K562 (cell line): ENCODE results near the gene TTC6. TPM values are rescaled to one million over a fixed set of nuclear protein-coding genes. Genes with fewer than 3 reads are reported as not detected.
A peak's percentile ranks its signal among the peaks of the same experiment; 100 is the strongest.

Source experiments
- ATAC-seq: fragments of 200-7000 bp; cut with Tn5 transposase; 3 replicates; pipeline ENCODE4 v1.9.1; 2020; ENCODE audit warnings: moderate library complexity
- BruUV-seq: library from RNA; stranded (reverse); fragments of 400-500 nt; replicated peaks from 2 replicates; lab custom pipeline; 2021; lab: Mats Ljungman, UMichigan
- CTCF ChIA-PET: fragments of 300-600 bp; formaldehyde crosslinking; extraction: SDS; loops from one replicate; lab custom pipeline; 2021; ENCODE audit warnings: low intra/inter-chr PET ratio; lab: Yijun Ruan, JAX
- POLR2A ChIA-PET: fragments of 300-600, 350-650 bp; sonication (Branson Sonifier 250); formaldehyde crosslinking; extraction: SDS; loops from one replicate; lab custom pipeline; 2021; ENCODE audit warnings: antibody characterized with exemption, inconsistent platforms; lab: Yijun Ruan, JAX
- DNase-seq, 4 experiments: peaks; one replicate each; pipeline versions ENCODE4 v3.0.0 to v3.0.0-alpha.2; 2011 to 2018; ENCODE audit warnings: low spot score in 3 of 4, mixed read lengths in 3 of 4; ENCODE audit errors: extremely low read depth in 1 of 4
- FAIRE-seq: peaks from 2 replicates; lab custom pipeline; 2011; peaks lifted over from hg19 to GRCh38; lab: Jason Lieb, UNC
- H2AFZ ChIP-seq: 2 replicates; pipeline ENCODE4 v1.6.0; 2011; ENCODE audit warnings: low read depth, low read length, control low read depth, inconsistent platforms
- H3K27ac ChIP-seq: fragments of 200-600 bp; 3 replicates; pipeline ENCODE4 v1.8.0; 2011; ENCODE audit warnings: low read depth, mild to moderate bottlenecking, control low read depth, inconsistent platforms, low read length, moderate library complexity, mixed read lengths; ENCODE audit errors: extremely low read depth
- H3K27me3 ChIP-seq, 2 experiments: fragments of 300-600 bp in 1 of 2; 2 replicates in 1 of 2; 3 replicates in 1 of 2; pipeline versions ENCODE4 v1.6.0 to v1.8.0; 2011; ENCODE audit warnings: inconsistent platforms in 2 of 2, low read length in 2 of 2, mild to moderate bottlenecking in 1 of 2, mixed read lengths in 1 of 2, moderate library complexity in 1 of 2; ENCODE audit not compliant: control insufficient read depth in 2 of 2, insufficient read depth in 2 of 2
- H3K36me3 ChIP-seq: fragments of 300-600 bp; 3 replicates; pipeline ENCODE4 v1.8.0; 2011; ENCODE audit warnings: mild to moderate bottlenecking, low read length, inconsistent platforms; ENCODE audit not compliant: control insufficient read depth, insufficient read depth
- H3K4me1 ChIP-seq, 2 experiments: fragments of 200-600 bp in 1 of 2; replicated peaks in 1 of 2; 2 replicates in 1 of 2; 3 replicates in 1 of 2; pipeline versions ENCODE4 v1.5.1 to v1.8.0; 2011; ENCODE audit warnings: inconsistent platforms in 2 of 2, low read length in 2 of 2, mild to moderate bottlenecking in 1 of 2, mixed read lengths in 1 of 2, moderate library complexity in 1 of 2; ENCODE audit not compliant: control insufficient read depth in 2 of 2, insufficient read depth in 2 of 2
- H3K4me2 ChIP-seq: 2 replicates; pipeline ENCODE4 v1.6.1; 2011; ENCODE audit warnings: low read length, control low read depth, inconsistent platforms, mixed read lengths; ENCODE audit not compliant: insufficient read depth
- H3K4me3 ChIP-seq: fragments of 200-600 bp; sonication (generic), shearing (Covaris generic); 2 replicates; pipeline ENCODE4 v1.5.1; 2016; ENCODE audit warnings: control low read depth, inconsistent platforms
- H3K79me2 ChIP-seq: fragments of 200-600 bp; 3 replicates; pipeline ENCODE4 v1.8.0; 2011; ENCODE audit warnings: low read length, inconsistent platforms; ENCODE audit not compliant: control insufficient read depth, insufficient read depth
- H3K9ac ChIP-seq, 2 experiments: 2 replicates each; pipeline versions ENCODE4 v1.6.0 to v1.6.1; 2011; ENCODE audit warnings: low read depth in 2 of 2, low read length in 2 of 2, control low read depth in 1 of 2, inconsistent platforms in 1 of 2, mild to moderate bottlenecking in 1 of 2, mixed read lengths in 1 of 2; ENCODE audit not compliant: insufficient read depth in 1 of 2
- H3K9me1 ChIP-seq: one replicate; pipeline ENCODE4 v1.6.0; 2011; ENCODE audit warnings: inconsistent platforms, mild to moderate bottlenecking, low read length, moderate library complexity; ENCODE audit not compliant: control insufficient read depth, insufficient read depth
- H3K9me3 ChIP-seq: replicated peaks from 2 replicates; pipeline ENCODE4 v1.5.1; 2011; ENCODE audit warnings: low read depth, low read length, inconsistent platforms; ENCODE audit not compliant: control insufficient read depth, insufficient read depth
- H4K20me1 ChIP-seq: replicated peaks from 2 replicates; pipeline ENCODE4 v1.6.1; 2011; ENCODE audit warnings: low read length, inconsistent platforms, mixed read lengths; ENCODE audit not compliant: control insufficient read depth, insufficient read depth
- ATF7 ChIP-seq: fragments of 450-650 bp; IDR thresholded peaks from 2 replicates; pipeline ENCODE4 v1.7.1; 2014; ENCODE audit warnings: mild to moderate bottlenecking, moderate library complexity
- BDP1 ChIP-seq: IDR thresholded peaks from 3 replicates; pipeline ENCODE4 v1.6.1; 2011; ENCODE audit not compliant: insufficient read length, insufficient read depth
- BHLHE40 ChIP-seq: IDR thresholded peaks from 2 replicates; pipeline ENCODE4 v1.6.1; 2011; ENCODE audit warnings: low read length, improper control_type of control experiment
- ELF4 ChIP-seq: fragments of 450-650 bp; formaldehyde crosslinking; IDR thresholded peaks from 2 replicates; pipeline ENCODE4 v1.4.0; 2022; ENCODE audit warnings: missing genetic modification characterization
- RBM34 ChIP-seq: fragments of 200-400 bp; formaldehyde crosslinking; IDR thresholded peaks from 2 replicates; pipeline ENCODE4 v1.6.1; 2018; ENCODE audit warnings: low read length, borderline replicate concordance; ENCODE audit not compliant: insufficient read depth
- REST ChIP-seq, 2 experiments: fragments of 450-650 bp; formaldehyde crosslinking in 1 of 2; IDR thresholded peaks; 2 replicates each; pipeline versions ENCODE4 v1.4.0 to v1.6.1; 2014 to 2020; ENCODE audit warnings: mild to moderate bottlenecking in 2 of 2, borderline replicate concordance in 1 of 2, low read depth in 1 of 2
- SIN3B ChIP-seq: fragments of 450-650 bp; IDR thresholded peaks from 2 replicates; pipeline ENCODE4 v1.6.1; 2017; ENCODE audit warnings: low read depth, mild to moderate bottlenecking, moderate library complexity
- STAT5B ChIP-seq: fragments of 250-450 bp; sonication (Bioruptor Pico); IDR thresholded peaks from 2 replicates; pipeline ENCODE4 v1.8.0; 2021; ENCODE audit warnings: mild to moderate bottlenecking, inconsistent platforms
- TFAP4 ChIP-seq: sonication (generic); formaldehyde crosslinking; IDR thresholded peaks from 2 replicates; pipeline ENCODE4 v1.8.0; 2022; ENCODE audit warnings: missing genetic modification reagents, mild to moderate bottlenecking, moderate library complexity, borderline replicate concordance
- ZNF12 ChIP-seq: sonication (generic); formaldehyde crosslinking; IDR thresholded peaks from 2 replicates; pipeline ENCODE4 v1.4.0; 2020; ENCODE audit warnings: mild to moderate bottlenecking, missing genetic modification reagents
- ZNF507 ChIP-seq: conservative IDR thresholded peaks from 2 replicates; pipeline ENCODE4 v1.6.1; 2017; ENCODE audit warnings: missing genetic modification characterization, missing compliant biosample characterization
- ZNF57 ChIP-seq: fragments of 450-650 bp; formaldehyde crosslinking; IDR thresholded peaks from 2 replicates; pipeline ENCODE4 v1.4.0; 2020; ENCODE audit warnings: mild to moderate bottlenecking, moderate library complexity
- WGBS: fragments of 100-300 bp; shearing (Covaris generic); methylation state at CpG from one replicate; pipeline ENCODE4 v1.1.6; 2016; ENCODE audit warnings: low coverage, mixed read lengths; ENCODE audit not compliant: insufficient coverage; ENCODE audit errors: missing lambda C conversion rate; 5-methylcytosine and 5-hydroxymethylcytosine counted together
- in situ Hi-C: fragments of 300-500 bp; cut with MboI; formaldehyde crosslinking; loops from 4 replicates; pipeline ENCODE4 v1.15.0; 2018; ENCODE audit warnings: inconsistent platforms, mixed read lengths
- intact Hi-C: fragments of 100-400 bp; cut with micrococcal nuclease; formaldehyde crosslinking; loops from 2 replicates; pipeline ENCODE4 v1.14.2; 2022
- polyA plus RNA-seq, 8 experiments: library from polyadenylated mRNA; depleted of rRNA in 4 of 8; stranded (reverse) in 5 of 8; unstranded in 3 of 8; fragments of >200 nt; fragmentation: Nextera tagmentation in 2 of 8; fragmentation: Illumina TruSeq in 1 of 8; extraction: Ambion mirVana in 2 of 8; extraction: Trizol in 1 of 8; gene quantifications; 2 replicates each; pipeline versions ENCODE4 v1.2.1 to v1.2.3, GENCODE V29; 2011 to 2014; ENCODE audit warnings: inconsistent platforms in 1 of 8, missing spikeins in 1 of 8
- total RNA-seq, 7 experiments: library from RNA; depleted of rRNA in 6 of 7; stranded (reverse); fragments of >200 nt in 6 of 7; fragmentation: Illumina TruSeq in 2 of 7; extraction: Trizol in 2 of 7; gene quantifications; 2 replicates each; pipeline versions ENCODE4 v1.2.1 to v1.2.3, GENCODE V29; 2011 to 2021; ENCODE audit warnings: low replicate concordance in 1 of 7

The TTC6 gene
- total and polyA plus RNA-seq, 9 of the 15 experiments (the other 6 are each of a cell fraction or from before 2014, with no cell fraction given) = 0.04 to 0.23 (median 0.08) TPM; not detected in 5

GRCh38 chr14:37594238-37594970, 1.0 kb upstream of the TTC6 start:
- peaks cover 3 to 21% of the 10 kb centered on the region in 2 experiments; a peak in 4 of 5 replicates for H3K4me1 ChIP-seq
- peak overlapping the region; percentile 69 for H3K4me2 ChIP-seq
- H3K9me3 ChIP-seq = no peaks in the 10 kb centered on the region; the same call in 1 of the 2 replicates
- H3K27me3 ChIP-seq = no peaks in the 10 kb centered on the region
- DNase-seq = peak; percentile 42 to 89 (median 60)
- BruUV-seq = no TSS peak
- no peaks in the 10 kb centered on the region for H3K9me1 ChIP-seq
- H3K9ac ChIP-seq = peak overlapping the region; percentile 65 to 90
- ATAC-seq = peak; percentile 73
- 2% methylated on average over 23 of the region's 56 CpGs for WGBS
- no peaks in the 10 kb centered on the region for H4K20me1 ChIP-seq
- in situ Hi-C loops (loop anchor here (25.0 kb wide), 1 partner anchor 332 kb away; no protein-coding TSS in a partner anchor), intact Hi-C loops (loop anchor here (2.0 kb wide), 2 partner anchors 278 to 348 kb away; no protein-coding TSS in a partner anchor)
- peak; percentile 83 for FAIRE-seq
- H2AFZ ChIP-seq = peak overlapping the region; percentile 76
- H3K27ac ChIP-seq = peak overlapping the region; percentile 62; the same call in 2 of the 3 replicates
- POLR2A ChIA-PET = interaction anchor here (0.8 kb wide), 1 partner anchor 397 kb away, joined by 3 read pairs; the partner anchor contains the start of gene MIPOL1
- CTCF ChIA-PET = interaction anchor here (1.2 kb wide), 1 partner anchor 348 kb away, joined by 4 read pairs; no protein-coding TSS in a partner anchor
- H3K36me3 ChIP-seq = no peaks in the 10 kb centered on the region
- H3K79me2 ChIP-seq = peaks cover 2% of the 10 kb centered on the region; the same call in 2 of the 3 replicates
- H3K4me3 ChIP-seq = peak overlapping the region; percentile 56
- TF ChIP-seq TFAP4 (CRISPR knock-in tag) (peak; percentile 10; the same call in 1 of the 2 replicates), SIN3B (no peak), ELF4 (no peak), ZNF12 (CRISPR knock-in tag) (no peak), RBM34 (no peak), BDP1 (no peak), REST (IDR thresholded peaks at IDR 0.05; ENCODE audit: borderline replicate concordance) (0 out of 2 replicates have a peak, but pooled peaks have one; percentile 15), REST (CRISPR knock-in tag; IDR thresholded peaks at IDR 0.05; ENCODE audit: low read depth) (no peak), ZNF507 (tag) (no peak), STAT5B (no peak), ATF7 (0 out of 2 replicates have a peak, but pooled peaks have one; percentile 11), ZNF57 (CRISPR knock-in tag) (no peak), BHLHE40 (peak; percentile 39; the same call in 1 of the 2 replicates)
